ENCODE results near the gene CCDC8.
A peak's percentile ranks its signal among the peaks of the same experiment; 100 is the strongest.
"Not testable (repeated sequence)": the region's sequence is repeated elsewhere in the genome, so short reads cannot be mapped to it uniquely, and the experiment has no call there.

Gene CCDC8

DNA sequence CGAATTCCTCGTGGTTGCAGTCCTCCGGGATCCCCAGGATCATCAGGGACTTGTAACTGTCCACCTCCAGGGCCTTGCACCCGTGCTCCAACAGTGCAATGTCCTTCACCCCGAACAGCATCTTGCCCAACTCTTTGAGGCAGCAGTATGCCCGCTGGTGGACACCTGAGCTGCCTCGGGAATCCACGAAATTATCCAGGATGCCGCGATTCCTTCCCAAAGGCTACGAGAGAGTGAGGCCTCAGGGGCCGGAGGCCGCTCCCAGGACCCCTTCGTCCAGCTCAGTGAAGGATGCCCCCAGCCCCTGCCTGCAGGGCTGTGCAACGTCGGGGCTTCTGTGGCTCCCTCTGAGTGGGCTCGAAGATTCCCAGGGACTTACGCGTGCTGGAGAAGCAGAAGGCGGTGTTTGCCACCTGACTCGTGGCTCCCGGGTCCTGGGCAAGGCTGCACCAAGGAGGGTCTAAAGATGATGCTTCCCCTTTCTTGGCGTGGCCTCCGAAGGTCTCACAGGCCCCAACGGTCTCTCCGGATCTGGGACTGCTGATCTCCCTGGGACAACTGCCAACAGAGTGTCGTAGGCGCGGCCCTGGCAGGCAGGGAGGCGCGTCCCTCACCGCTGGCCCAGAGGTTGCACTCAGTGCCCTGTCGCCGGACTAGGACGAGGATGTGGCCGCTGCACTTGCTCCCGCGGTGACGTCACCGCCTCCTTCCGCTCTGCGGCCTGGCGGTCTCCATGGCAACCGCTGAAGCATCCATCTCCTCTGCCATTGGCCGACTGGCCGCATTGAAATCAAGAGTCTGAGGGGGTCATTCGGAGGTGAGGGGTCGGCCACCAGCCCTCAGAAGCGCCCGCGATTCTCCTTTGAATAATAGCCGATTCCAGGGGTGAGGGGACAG, 15.1 kb upstream of the CCDC8 start, which contains the start of gene PNMA8C:
Gene PNMA8C (minus strand): TSS at position 698 of the 897 bp plus-strand sequence. CDS start 577 bp downstream, at position 121.
- DNase-seq: peak; percentile 68

GRCh38 chr19:46427518-46428045, 14.2 kb upstream of the CCDC8 start:
- DNase-seq: no peak

DNA sequence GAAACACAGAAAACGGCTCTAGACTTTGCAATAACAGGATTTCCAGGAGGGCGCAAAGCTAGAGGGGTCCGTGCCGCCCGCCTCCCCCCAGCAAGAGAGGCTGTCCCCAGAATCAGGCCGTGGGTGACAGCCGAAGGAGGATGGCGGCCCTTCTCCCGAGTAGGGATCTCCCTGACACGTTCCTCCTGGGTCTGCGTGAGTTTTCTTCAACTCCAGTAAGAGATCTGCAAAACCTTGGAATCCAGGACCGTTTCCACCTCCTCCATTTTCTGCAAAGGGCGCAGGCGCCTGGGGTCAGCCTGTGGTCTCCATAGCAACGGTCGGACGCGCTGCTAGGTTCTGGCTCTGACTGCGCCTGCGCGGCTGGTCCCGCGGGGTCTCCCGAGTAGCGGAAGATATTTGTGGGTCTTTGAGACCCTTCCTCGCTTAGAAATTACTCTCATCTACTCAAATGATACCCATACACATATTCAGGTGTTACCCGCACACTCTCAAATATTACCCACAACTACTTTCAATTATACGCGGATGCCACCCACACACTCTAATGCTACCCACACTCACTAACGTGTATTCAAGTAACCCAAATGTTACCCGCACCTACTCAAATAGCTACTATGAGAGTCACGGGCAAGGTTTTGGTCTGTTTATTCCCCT, 13.3 kb upstream of the CCDC8 start:
- DNase-seq: peak; percentile 86

GRCh38 chr19:46426035-46426505, 12.7 kb upstream of the CCDC8 start:
- peak; percentile 53 for DNase-seq

GRCh38 chr19:46423188-46423587, 9.8 kb upstream of the CCDC8 start:
- DNase-seq: no peak

DNA sequence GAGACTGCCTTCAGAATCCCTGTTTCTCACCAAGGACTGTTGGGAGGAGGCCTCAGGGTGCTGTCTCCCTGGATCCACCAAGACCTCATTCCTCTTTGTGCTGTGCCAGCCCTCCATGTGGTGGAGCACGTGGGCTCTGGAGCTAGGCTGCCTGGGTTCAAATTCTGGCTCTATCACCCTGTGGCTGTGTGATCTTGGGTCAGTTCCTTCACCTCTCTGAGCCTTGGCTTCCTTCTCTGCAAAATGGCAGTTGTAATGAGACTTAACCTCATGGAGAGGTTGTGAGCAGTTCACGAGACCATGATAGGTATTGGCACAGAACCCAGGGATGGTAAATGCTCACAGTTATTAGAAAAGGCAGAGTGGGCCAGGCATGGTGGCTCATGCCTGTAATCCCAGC, 9.0 kb upstream of the CCDC8 start:
- no peak for DNase-seq

DNA sequence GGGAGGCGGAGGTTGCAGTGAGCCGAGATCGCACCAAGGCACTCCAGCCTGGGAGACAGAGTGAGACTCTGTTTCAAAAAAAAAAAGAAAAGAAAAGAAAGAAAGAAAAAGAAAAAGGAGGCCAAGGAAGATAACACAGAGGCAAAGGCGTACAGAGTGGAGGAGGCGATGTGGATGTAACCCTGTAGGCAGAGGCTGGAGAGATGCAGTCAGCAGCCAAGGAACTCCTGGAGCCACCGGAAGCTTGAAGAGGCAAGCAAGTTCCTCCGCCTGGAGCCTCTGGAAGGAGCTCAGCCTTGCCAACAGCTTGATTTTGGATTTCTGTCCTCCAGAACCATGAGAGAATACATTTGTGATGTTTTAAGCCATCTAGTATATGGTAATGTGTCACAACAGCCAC, 6.7 kb upstream of the CCDC8 start:
- DNase-seq: no peak

- peak; percentile 97 for DNase-seq
Measured at GRCh38 chr19:46415804-46416709, 2.7 kb upstream of the CCDC8 start.

DNA sequence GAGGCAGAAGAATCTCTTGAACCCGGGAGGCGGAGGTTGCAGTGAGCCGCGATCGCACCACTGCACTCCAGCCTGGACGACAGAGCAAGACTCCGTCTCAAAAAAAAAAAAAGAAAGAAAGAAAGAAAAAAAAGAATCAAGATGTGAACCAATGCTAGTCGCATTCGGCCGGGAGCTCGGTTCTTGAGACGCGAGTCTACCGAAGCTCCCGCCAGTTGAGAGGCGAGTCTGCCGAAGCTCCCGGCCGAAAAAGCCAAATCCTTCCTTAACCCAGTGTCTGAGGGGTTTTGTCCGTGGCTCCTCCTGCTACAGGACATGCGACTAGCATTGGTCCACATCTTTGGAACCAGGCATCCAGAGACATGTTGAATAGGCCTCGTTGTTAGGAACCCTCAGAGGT, 1.5 kb upstream of the CCDC8 start:
- not testable (repeated sequence) for DNase-seq

GRCh38 chr19:46412650-46413261, 608 bp downstream of the CCDC8 start:
- no peak for DNase-seq

- no peak for DNase-seq
Measured at GRCh38 chr19:46411925-46412649, 1.3 kb downstream of the CCDC8 start.

DNA sequence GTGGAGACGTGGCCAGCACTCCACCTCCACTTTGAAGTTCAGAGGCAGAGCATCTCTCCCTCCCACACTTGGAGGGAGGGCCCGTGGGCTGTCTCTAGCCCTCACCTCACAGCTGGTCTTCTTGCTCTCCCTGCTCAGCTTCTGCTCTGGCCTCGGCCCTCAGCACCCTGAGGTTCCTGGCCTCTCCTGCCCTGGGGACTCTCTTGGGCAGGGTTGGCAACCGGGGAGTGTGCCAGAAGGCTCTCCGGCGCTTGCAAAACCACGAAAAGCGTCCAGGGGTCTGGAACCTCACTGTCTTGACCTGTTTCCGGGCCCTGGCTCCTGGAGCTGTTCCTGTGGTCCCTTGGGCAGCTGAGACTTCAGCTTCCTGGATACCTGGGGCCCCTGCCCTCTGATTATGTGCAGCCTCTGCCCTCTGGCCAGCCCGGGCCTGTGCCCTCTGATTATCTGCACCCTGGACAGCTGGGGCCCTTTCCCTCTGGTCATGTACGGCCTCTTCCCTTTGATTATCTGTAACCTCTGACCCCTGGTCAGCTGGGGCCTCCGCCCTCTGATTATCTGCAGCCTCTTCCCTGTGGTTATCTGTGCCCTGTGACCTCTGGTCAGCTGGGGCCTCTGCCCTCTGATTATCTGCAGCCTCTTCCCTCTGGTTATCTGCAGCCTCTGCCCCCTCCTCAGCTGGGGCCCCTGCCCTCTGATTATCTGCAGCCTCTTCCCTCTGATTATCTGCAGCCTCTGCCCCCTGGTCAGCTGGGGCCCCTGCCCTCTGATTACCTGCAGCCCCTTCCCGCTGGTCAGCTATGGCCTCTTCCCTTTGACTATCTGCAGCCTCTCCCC, 2.1 kb downstream of the CCDC8 start:
- no peak for DNase-seq

DNA sequence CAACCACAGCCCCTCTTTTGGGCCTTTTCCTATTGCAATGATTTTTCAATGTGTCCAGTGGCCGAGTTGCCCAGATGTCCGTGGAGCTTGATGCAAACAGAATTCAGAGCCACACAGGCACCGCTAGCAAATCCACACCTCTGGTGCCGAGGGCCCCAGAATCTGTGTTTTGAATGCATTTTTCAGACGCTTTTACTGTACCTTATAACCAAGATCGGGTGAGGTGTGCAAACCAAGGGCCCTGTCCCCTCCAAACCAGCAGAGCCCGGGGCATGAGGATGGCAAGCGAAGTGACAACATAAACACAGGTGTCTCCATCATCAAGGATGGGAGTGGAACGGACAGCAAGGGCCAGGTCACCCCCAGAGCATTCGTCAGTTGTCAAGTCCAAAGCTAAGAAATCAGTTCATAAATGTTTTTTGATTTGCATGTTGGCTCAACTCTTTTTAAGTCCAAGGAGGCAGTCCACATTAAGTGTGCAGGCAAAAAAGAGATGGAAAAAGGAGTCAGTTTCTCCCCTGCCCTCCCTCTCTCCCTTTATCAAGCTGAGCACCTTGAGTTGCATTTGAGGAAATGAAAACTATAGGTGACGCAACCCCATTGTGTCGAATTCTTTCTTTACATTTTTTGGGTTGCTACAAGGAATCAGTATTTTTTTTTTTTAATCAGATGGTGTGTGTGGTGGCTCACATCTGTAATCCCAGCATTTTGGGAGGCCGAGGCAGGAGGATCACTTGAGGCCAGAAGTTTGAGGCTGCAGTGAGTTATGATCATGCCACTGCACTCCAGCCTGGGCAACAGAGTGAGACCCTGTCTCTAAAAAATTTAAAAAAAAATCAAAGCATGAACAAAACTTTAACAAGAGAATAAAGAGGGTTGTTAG, 2.9 kb downstream of the CCDC8 start:
- no peak for DNase-seq

DNA sequence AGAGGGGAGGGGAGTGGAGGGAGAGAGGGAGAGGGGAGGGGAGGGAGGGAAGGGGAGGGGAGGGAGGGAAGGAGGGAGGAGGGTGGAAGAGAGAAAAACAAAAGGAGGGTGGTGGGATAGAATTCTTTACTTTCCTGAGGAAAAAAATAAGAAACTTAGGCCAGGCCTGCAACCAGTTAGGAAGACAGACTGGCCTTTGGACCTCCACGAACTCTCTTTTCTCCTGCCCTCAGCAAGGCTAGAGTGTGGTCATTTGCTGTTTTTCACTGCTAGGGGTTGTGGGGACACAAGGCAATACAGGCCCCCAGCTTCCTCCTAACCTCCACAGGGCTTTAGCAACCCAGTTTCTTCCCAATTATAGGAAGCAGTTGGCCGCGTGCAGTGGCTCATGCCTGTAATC, 4.2 kb downstream of the CCDC8 start:
- DNase-seq: no peak

- DNase-seq: no peak
Measured at GRCh38 chr19:46408664-46409039, 4.7 kb downstream of the CCDC8 start.

GRCh38 chr19:46407856-46408663, 5.3 kb downstream of the CCDC8 start:
- no peak for DNase-seq

DNA sequence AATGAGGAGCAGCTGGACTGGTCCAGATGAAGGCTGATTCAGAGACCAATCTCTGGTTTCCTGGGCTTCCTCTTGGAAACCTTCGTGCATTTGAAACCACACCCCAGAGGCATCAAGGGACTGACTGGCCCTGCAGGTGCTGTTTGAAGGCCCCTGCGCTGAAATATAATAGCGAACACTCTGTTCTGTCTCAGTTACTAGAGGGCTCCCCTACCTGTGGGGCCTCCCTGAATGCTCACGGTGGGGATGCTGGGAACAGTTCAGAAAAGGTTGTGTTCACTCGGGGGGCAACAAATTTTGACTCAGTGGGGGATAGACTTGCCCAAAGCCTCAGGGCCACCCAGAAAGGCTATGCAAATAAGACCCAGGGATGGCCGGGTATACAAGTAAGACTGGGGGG, 6.4 kb downstream of the CCDC8 start:
- peak; percentile 62 for DNase-seq

DNA sequence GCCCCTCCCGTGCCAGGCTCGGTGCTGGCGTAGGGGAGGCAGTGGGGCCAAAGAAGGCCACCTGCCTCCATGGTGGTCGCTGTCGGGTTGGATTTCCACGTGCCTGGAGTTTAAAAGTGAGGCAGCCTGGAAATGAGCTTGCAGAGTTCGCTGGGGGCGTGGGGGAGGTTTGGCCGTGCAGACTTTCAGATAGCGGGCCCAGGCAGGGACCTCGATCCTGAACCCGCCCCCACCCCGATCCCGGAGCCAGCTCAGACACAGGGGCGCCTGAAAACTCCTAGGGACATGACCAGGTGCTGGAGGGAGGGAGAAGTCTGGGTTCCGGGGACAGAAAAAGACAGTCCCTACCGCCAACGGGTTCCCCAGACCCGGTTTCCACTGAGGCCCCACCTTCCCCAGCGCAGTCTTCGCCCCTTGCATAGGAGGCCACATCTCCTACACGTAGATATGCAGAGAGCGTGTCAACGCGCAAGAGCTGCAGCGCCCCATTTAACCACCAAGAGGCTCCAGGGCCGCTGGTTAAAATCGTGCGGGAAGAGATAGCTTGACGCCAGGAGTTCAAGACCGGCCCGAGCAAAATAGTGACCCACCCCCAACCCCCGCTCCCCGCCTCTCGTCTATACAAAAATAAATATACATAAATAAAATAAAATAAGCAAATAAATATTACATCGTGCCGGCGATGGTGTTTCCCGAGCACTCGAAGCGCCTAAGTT, 8.5 kb downstream of the CCDC8 start:
- no peak for DNase-seq

Measured in NCI-H69 (cell line).